ENCODE measurements around the gene APOL3. TPM values are rescaled to one million over a fixed set of nuclear protein-coding genes. Genes with fewer than 3 reads are reported as not detected.
A peak's percentile ranks its signal among the peaks of the same experiment; 100 is the strongest.
"Not testable (repeated sequence)": the region's sequence is repeated elsewhere in the genome, so short reads cannot be mapped to it uniquely, and the experiment has no call there.

APOL3 gene
- total RNA-seq, 1 donor from 2014 or later: 77.0 TPM

DNA sequence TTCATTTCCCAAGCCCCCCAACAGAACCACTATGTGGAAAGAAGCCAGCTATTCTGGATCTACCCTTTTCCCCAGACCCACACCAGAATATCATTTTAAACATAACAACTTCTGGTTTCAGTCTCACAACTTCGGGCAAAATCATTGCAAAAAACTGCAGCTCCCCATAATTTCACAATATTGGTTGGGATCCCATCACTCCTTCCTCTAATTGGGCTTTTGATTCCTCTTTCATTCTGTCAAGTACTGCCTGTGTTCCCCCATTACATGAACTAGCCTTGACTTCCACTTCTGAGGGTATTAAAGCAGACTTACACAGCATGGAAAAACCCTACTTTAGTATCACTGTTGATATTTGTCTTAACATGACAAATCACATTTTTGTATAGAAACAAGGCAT lies 4.1 kb upstream of the APOL3 start:
- Histone ChIP-seq H3K4me3 (no peak overlapping the region), H3K4me1 (peaks cover 69% of the 10 kb centered on the region), H3K27me3 (ENCODE audit: low read depth) (no peaks in the 10 kb centered on the region), H3K27ac (peak overlapping the region; percentile 26), H3K36me3 (no peaks in the 10 kb centered on the region), H3K9me3 (no peaks in the 10 kb centered on the region)
- DNase-seq: no peak
- intact Hi-C loops (cut with DNase I): no loop called here
- TF ChIP-seq, protein P1, sequence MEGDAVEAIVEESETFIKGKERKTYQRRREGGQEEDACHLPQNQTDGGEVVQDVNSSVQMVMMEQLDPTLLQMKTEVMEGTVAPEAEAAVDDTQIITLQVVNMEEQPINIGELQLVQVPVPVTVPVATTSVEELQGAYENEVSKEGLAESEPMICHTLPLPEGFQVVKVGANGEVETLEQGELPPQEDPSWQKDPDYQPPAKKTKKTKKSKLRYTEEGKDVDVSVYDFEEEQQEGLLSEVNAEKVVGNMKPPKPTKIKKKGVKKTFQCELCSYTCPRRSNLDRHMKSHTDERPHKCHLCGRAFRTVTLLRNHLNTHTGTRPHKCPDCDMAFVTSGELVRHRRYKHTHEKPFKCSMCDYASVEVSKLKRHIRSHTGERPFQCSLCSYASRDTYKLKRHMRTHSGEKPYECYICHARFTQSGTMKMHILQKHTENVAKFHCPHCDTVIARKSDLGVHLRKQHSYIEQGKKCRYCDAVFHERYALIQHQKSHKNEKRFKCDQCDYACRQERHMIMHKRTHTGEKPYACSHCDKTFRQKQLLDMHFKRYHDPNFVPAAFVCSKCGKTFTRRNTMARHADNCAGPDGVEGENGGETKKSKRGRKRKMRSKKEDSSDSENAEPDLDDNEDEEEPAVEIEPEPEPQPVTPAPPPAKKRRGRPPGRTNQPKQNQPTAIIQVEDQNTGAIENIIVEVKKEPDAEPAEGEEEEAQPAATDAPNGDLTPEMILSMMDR (IDR thresholded peaks at IDR 0.05): no peak
- peak; percentile 63 to 74 for ATAC-seq

DNA sequence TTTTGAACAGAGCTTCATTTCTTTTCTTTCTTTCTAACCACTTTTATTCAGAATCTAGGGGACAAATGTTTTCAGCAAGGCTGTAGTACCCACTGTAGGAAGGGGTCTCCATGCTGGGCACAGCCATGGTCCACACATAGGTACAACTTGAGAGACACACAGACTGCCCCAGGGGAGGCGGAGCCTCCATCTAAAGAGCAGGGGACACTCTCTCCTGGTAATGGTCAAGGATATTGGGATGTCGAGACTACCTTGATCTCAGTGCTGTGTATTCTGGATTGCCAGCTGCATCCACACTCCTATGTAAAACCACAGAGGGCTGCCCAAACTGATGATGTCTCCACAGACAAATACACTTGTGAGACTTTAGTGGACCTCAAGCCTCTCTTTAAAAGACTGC lies 2.9 kb upstream of the APOL3 start:
- TF ChIP-seq, protein P1 (IDR thresholded peaks at IDR 0.05): no peak
- no peaks in the 10 kb centered on the region for H3K27me3 ChIP-seq (ENCODE audit: low read depth)
- peaks cover 80% of the 10 kb centered on the region for H3K4me1 ChIP-seq
- no peak overlapping the region for H3K4me3 ChIP-seq
- H3K9me3 ChIP-seq: no peaks in the 10 kb centered on the region
- DNase-seq (no peak), ATAC-seq (no peak)
- H3K27ac ChIP-seq: peak overlapping the region; percentile 59
- intact Hi-C loops (cut with DNase I): no loop called here
- H3K36me3 ChIP-seq: no peaks in the 10 kb centered on the region

DNA sequence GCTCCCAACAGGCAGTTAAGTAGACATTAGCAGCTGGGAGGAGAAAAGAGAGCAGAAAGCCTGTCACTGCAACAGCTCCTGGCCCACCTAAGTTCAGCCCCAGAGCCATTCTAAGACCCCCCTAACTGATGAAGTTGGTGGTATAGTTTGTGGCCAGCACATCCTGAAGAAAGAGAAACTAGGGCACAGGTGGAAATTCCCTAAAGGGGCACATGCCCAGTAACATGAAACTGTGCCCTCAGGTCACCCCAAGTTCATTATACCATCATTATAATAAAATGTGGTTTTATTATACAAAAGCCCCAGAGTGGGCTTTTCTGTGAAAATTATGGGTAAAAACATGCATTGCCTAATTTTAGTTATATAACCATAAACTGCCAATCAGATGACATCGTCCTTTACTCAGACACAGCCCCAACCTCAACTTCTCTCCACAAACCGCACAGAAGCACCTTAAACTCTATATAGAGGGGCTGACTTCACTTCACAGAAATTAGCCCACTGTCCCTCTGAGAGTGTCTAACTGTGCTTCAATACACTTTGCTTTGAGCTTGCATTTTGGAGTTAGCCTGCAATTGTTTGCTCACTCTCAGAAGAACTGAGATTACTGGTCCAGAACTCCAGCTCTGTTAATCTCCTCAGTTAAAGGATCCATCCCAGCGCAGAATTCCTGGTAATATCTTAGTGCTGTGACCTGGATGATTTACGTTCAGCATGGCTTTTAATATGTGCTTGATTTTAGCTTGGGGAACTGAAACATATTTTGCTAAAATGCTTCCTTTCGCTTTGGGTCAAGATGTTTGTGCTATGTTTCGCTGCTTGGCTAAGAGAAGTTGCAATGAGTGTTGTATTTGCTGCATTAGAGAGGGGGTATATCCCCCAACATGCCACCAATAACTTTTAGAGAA lies 1.8 kb upstream of the APOL3 start:
- Histone ChIP-seq H3K4me3 (no peak overlapping the region), H3K27ac (peak overlapping the region; percentile 59), H3K27me3 (ENCODE audit: low read depth) (no peaks in the 10 kb centered on the region), H3K9me3 (no peaks in the 10 kb centered on the region), H3K4me1 (peaks cover 91% of the 10 kb centered on the region), H3K36me3 (no peaks in the 10 kb centered on the region)
- intact Hi-C loops (cut with DNase I): no loop called here
- ATAC-seq (no peak), DNase-seq (no peak)
- TF ChIP-seq, protein P1 (IDR thresholded peaks at IDR 0.05): no peak

DNA sequence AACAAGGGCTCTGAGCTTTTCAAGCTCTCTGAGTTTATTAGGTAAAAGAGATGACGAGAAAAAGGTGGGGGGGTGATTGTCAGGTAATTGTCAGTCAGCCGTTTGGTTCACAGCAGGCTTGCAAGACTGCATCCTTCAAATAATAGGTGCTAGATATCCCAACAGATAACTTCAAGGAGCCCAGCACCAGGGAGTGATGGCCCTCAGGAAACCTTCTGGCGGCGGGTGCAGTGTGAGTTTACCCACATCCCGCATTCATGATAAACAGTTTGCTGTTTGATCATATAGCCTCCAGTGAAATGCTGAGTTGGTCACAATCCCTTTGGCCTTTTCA lies 1.2 kb upstream of the APOL3 start:
- Histone ChIP-seq H3K27ac (peak overlapping the region; percentile 59), H3K4me1 (peaks cover 90% of the 10 kb centered on the region)
- intact Hi-C loops (cut with DNase I); DNase-seq; H3K4me3 ChIP-seq; ATAC-seq; H3K9me3 ChIP-seq; H3K36me3 ChIP-seq; H3K27me3 ChIP-seq (ENCODE audit: low read depth): not testable (repeated sequence)

DNA sequence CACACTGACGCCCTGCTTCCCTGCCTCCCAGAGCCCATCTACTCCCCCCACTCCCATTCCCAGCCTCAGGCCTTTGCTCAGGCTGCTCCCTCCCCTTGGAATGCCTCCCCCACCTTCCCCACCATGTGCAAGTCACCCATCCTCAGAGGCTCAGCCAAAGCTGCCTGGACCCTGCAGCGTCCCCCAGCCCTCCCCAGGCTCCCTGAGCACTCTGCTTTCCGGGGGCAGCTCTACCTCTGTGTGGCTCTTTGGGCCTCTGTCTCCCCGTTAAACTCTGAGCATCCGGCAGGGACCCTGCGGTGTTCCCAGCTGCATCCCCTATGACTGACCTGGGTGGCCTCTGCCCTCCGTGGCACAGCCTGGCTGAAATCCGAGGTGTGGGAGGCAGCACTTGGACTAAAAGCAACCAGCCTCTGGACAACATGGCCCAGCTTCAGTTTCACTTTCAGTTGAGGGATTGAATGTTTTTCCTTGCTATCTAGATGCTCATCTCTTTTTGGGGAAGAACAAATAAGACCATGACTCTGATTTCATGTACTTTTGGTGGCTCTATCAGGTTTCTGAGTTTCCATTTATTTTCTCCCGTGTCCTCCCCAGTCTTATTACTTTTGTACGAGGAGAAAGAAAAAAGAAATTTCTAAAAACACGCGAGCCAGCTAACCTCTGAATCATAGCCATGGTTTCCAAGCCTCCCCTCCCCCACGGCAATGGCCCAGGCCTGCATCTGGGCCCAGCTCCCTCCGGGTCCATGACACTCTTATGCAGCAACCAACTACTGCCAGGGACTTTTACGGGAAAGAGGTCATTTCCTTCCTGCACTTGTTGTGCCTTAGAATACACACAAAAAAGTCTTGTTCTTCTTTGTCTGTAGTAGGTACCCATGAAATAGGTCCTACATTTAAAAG lies 3.8 kb downstream of the APOL3 start:
- TF ChIP-seq, protein P1 (IDR thresholded peaks at IDR 0.05): no peak
- H3K36me3 ChIP-seq: no peaks in the 10 kb centered on the region
- ATAC-seq (peak; percentile 77 to 82), DNase-seq (peak; percentile 77)
- H3K27me3 ChIP-seq (ENCODE audit: low read depth): no peaks in the 10 kb centered on the region
- intact Hi-C loops (cut with DNase I): no loop called here
- H3K4me3 ChIP-seq: peak overlapping the region; percentile 65
- peak overlapping the region; percentile 86 for H3K27ac ChIP-seq
- peaks cover 96% of the 10 kb centered on the region for H3K4me1 ChIP-seq
- H3K9me3 ChIP-seq: no peaks in the 10 kb centered on the region
